ENCODE data around the gene ENO1.
"Not testable (repeated sequence)": the region's sequence is repeated elsewhere in the genome, so short reads cannot be mapped to it uniquely, and the experiment has no call there.

The ENO1 gene

GRCh38 chr1:8878448-8878697, at the start of gene ENO1:
TSS of gene ENO1 (minus strand) at chr1:8878686. CDS start at chr1:8874908, 3,778 bp downstream.
- DNase-seq (ENCODE audit: low read depth in 2 of 2), result no peak

DNA sequence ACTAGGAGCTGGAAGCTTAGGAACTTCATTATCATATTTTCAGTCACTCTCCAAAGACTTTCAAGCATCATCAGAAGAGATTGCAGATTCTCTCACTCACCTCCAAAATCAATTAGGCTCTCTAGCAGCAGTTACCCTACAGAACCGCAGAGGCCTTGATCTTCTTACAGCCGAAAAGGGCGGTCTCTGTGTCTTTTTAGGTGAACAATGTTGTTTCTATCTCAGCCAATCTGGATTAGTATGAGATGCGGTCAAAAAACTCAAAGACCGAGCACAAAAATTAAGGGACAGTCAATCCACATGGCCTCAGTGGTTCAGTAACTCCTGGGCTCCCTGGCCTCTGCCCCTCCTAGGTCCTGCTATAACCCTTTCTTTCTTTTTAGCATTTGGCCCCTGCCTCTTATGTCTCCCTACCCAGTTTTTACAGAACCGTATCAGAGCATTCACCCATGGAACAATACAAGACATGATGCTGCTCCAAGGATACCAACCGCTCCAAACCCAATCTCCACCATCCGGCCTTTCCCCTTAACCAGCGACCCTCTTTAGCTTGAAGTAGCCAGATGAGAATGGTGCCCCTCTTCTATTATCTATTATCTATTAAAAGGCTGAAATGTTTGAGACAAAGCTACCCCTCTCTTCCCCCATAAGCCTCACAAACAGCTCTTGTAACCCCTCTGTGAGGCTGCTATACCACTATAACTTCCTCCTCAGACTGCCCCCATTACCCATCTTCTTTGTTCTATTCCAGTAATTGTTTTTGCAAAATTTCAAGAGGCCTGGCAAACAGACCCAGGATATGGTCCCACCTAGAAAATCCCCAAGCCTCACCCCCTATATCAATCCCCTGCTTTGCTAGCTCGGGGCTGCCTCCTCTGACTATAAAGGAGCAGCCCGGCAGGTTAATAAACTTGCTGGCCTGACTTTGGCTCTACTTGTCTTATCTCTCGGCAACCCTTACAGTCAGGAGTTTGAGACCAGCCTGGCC, 48.5 kb upstream of the ENO1 start:
- no peak for DNase-seq (ENCODE audit: low read depth in 2 of 2)

DNA sequence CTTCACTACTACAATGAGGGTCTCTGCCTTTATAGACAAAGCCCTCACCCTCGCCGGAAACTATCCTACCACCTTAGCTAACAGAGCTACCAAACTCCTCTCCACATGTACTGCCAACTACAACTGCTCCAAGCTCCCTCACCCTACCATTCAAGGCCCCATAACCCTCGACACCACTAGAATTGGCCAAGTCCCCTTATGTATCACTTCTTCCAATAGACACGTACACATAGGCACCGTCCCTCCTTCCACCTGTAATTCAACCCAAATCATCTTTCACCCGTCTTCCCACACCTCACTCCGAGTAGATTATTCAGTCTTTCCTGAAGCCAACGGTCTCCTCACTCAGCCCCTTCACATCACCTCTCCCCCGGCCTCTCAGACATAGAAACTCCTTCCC, 47.5 kb upstream of the ENO1 start:
- DNase-seq (ENCODE audit: low read depth in 2 of 2), result no peak

GRCh38 chr1:8925406-8925805, 46.9 kb upstream of the ENO1 start:
- DNase-seq (ENCODE audit: low read depth in 2 of 2), result no peak

- DNase-seq (ENCODE audit: low read depth in 2 of 2), result no peak
Observed at GRCh38 chr1:8922962-8923361, 44.5 kb upstream of the ENO1 start.

- DNase-seq (ENCODE audit: low read depth in 2 of 2), result not testable (repeated sequence)
Observed at GRCh38 chr1:8917536-8917935, 39.0 kb upstream of the ENO1 start.

DNA sequence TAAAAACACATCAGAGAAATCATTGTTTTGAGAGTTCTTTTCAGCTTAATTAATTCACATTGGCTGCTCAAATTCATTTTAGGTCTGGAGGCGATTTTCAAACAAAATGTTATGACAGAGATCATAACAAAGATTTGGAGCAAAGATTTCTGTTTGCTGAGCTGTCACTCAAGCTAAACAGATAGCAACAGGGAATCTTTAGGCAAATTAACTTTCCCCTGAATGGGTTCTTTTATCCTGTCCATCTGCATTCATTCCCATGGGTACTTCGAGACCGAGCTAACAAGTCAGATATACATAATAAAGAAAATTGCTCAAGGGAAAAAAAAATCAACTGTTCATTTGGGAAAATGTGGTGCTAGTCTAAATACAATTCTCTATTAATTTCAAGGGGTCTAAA, 37.0 kb upstream of the ENO1 start:
- DNase-seq (ENCODE audit: low read depth in 2 of 2), result no peak

DNA sequence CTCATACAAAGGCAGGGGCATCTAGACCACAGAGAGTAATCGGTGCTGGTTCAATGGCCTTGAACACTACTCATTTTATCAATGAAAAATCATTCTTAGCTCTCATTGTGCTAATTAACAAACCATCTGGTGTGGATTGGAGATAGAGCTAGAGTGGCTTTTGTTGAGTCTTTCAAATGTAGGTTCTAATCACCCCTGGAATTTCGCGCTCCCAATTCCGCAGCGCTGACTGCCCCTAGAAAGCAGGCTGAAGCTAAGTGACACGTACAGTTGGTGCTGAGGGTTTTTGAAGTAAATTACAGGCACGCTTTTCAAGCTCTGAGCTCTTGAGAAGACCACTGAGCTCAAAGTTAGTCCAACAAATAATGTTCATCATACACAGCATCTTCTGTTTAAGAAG, 36.0 kb upstream of the ENO1 start:
- DNase-seq (ENCODE audit: low read depth in 2 of 2), result no peak

- DNase-seq (ENCODE audit: low read depth in 2 of 2), result no peak
Observed at GRCh38 chr1:8913457-8913856, 35.0 kb upstream of the ENO1 start.

GRCh38 chr1:8911416-8912309, 33.2 kb upstream of the ENO1 start:
- no peak for DNase-seq (ENCODE audit: low read depth in 2 of 2)

DNA sequence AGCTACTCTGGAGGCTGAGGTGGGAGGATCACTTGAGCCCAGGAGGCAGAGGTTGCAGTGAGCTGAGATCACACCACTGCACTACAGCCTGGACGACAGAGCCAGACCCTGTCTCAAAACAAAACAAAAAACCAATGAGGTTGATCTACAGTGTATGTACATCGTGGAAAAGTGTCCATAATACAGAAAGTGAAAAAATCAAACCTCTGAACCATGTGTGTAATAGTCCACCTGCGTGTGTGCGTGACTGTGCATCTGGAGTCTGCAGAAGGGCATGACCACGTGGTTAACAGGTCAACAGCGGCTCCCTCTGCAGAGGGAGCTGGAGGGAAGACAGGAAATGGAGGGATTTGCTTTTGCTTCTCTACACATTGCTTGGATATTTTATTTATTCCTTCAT, 32.4 kb upstream of the ENO1 start:
- no peak for DNase-seq (ENCODE audit: low read depth in 2 of 2)

- no peak for DNase-seq (ENCODE audit: low read depth in 2 of 2)
Observed at GRCh38 chr1:8910331-8910730, 31.8 kb upstream of the ENO1 start.

GRCh38 chr1:8908388-8909151, 30.1 kb upstream of the ENO1 start:
- no peak for DNase-seq (ENCODE audit: low read depth in 2 of 2)

GRCh38 chr1:8905582-8906191, 27.2 kb upstream of the ENO1 start:
- DNase-seq (ENCODE audit: low read depth in 2 of 2), result peak in 1 of 2 experiments; percentile 6

DNA sequence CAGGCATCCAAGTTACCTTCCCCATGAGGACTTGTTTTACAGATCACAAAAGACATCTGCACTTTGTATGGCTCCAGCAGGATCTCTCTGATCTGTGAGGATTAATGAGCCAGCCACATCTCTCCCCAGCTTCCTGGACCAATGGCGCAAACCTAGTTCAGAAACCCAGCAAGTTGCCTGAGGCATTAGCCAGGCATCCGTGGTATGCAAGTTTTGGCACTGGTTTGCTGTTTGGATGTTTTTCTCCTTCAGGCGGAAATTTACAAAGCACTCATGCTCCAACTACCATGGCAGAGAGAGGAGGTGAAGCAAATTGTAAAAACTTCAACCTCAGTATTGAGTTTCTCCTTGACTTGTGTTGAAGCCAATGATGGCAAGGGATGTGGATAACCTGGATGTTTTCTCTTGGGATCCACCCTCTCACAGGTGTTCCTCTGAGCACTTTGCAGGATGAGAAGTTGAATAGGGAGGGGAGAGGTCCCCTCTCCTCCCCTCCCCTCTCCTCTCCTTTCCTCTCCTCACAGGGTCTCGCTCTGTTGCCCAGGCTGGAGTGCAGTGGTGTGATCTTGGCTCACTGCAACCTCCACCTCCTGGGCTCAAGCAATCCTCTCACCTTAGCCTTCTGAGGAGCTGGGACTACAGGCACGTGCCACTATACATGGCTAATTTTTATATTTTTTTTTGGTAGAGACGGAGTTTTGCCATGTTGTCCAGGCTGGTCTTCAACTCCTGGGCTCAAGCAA, 25.6 kb upstream of the ENO1 start:
- peak; percentile 94 to 95 for DNase-seq (ENCODE audit: low read depth in 2 of 2)

- no peak for DNase-seq (ENCODE audit: low read depth in 2 of 2)
Observed at GRCh38 chr1:8903410-8903809, 24.9 kb upstream of the ENO1 start.

GRCh38 chr1:8902765-8903164, 24.3 kb upstream of the ENO1 start:
- DNase-seq (ENCODE audit: low read depth in 2 of 2), result no peak

DNA sequence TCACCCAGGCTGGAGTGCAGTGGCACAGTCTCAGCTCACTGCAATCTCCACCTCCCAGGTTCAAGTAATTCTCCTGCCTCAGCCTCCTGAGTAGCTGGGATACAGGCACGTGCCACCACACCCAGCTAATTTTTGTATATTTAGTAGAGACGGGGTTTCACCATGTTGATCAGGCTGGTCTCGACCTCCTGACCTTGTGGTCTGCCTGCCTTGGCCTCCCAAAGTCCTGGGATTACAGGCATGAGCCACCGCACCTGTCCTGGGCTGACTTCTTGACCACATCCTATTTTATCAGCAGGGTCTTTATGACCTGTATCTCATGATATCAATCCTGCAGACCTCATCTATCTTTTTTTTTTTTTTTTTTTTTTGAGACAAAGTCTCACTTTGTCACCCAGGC, 22.2 kb upstream of the ENO1 start:
- DNase-seq (ENCODE audit: low read depth in 2 of 2), result not testable (repeated sequence)

DNA sequence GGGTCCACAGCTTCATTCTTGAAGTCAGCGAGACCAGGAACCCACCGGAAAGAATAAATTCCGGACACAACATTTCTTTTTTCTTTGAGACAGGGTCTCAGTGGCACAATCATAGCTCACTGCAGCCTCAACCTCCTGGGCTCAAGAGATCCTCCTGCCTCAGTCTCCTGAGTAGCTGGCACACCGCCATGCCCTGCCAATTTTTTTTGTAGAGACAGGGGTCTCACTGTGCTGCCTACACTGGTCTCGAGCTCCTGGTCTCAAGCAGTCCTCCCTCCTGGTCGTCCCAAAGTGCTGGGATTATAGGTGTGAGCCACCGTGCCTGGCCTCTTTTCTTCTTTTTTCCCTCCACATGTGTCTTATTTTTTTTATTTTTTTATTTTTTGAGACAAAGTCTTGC, 20.6 kb upstream of the ENO1 start:
- no peak for DNase-seq (ENCODE audit: low read depth in 2 of 2)

DNA sequence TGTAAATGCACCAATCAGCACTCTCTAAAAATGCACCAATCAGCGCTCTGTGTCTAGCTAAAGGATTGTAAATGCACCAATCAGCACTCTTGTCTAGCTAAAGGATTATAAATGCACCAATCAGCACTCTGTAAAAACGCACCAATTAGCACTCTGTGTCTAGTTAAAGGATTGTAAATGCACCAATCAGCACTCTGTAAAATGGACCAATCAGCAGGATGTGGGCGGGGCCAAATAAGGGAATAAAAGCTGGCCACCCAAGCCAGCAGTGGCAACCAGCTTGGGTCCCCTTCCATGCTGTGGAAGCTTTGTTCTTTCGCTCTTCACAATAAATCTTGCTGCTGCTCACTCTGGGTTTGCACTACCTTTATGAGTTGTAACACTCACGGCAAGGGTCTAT, 19.9 kb upstream of the ENO1 start:
- not testable (repeated sequence) for DNase-seq (ENCODE audit: low read depth in 2 of 2)

GRCh38 chr1:8897505-8897904, 19.0 kb upstream of the ENO1 start:
- not testable (repeated sequence) for DNase-seq (ENCODE audit: low read depth in 2 of 2)

All from fibroblast of skin of left quadriceps (primary cell).